Measurements from ENCODE around the gene KDM7A.

GRCh38 chr7:140141256-140141655 is 35.5 kb downstream of the KDM7A start:
- TF ChIP-seq CTCF (IDR thresholded peaks at IDR 0.05) (no peak), EP300 (IDR thresholded peaks at IDR 0.05) (no peak), POLR2A (IDR thresholded peaks at IDR 0.05) (no peak)

All from ovary (tissue), 3 donors.